Measurements from ENCODE around the gene TOR1A.

Gene TOR1A

GRCh38 chr9:129823935-129824601 lies at the start of gene TOR1A:
TOR1A (minus strand) TSS chr9:129824136; CDS start chr9:129824085, 51 bp downstream.
- DNase-seq: peak; percentile 96

GRCh38 chr9:129871046-129871445 lies 47.1 kb upstream of the TOR1A start:
- no peak for DNase-seq

GRCh38 chr9:129869585-129870501 lies 45.9 kb upstream of the TOR1A start:
- no peak for DNase-seq

- no peak for DNase-seq
Measured at GRCh38 chr9:129868872-129869486, 45.0 kb upstream of the TOR1A start.

- no peak for DNase-seq
Measured at GRCh38 chr9:129868023-129868871, 44.3 kb upstream of the TOR1A start.

- no peak for DNase-seq
Measured at GRCh38 chr9:129867136-129868022, 43.4 kb upstream of the TOR1A start.

GRCh38 chr9:129866394-129867135 lies 42.6 kb upstream of the TOR1A start:
- no peak for DNase-seq

GRCh38 chr9:129865668-129866320 lies 41.9 kb upstream of the TOR1A start:
- DNase-seq: no peak

- DNase-seq: no peak
Measured at GRCh38 chr9:129864991-129865647, 41.2 kb upstream of the TOR1A start.

- DNase-seq: no peak
Measured at GRCh38 chr9:129863059-129863690, 39.2 kb upstream of the TOR1A start.

- DNase-seq: no peak
Measured at GRCh38 chr9:129861447-129861827, 37.5 kb upstream of the TOR1A start.

GRCh38 chr9:129860653-129861446 lies 36.9 kb upstream of the TOR1A start:
- no peak for DNase-seq

GRCh38 chr9:129858167-129858962 lies 34.4 kb upstream of the TOR1A start:
- no peak for DNase-seq

GRCh38 chr9:129857207-129857606 lies 33.3 kb upstream of the TOR1A start:
- DNase-seq: no peak

- DNase-seq: no peak
Measured at GRCh38 chr9:129854588-129855110, 30.7 kb upstream of the TOR1A start.

GRCh38 chr9:129853614-129854013 lies 29.7 kb upstream of the TOR1A start:
- DNase-seq: no peak

GRCh38 chr9:129852579-129852978 lies 28.6 kb upstream of the TOR1A start:
- DNase-seq: no peak

Measured in NCI-H1092 treated with DMSO at 0.1 percent for 48 hours (cell line).